Fibroblast of the aortic adventitia (primary cell): ENCODE results near the gene ANXA11. TPM values are rescaled to one million over a fixed set of nuclear protein-coding genes. Genes with fewer than 3 reads are reported as not detected.

Experiments used
- DNase-seq: peaks from one replicate; pipeline ENCODE4 v3.0.0-alpha.2; 2010; ENCODE audit warnings: low read depth
- H3K4me3 ChIP-seq: 2 replicates; pipeline ENCODE4 v1.5.1; 2011; ENCODE audit warnings: low read depth, mild to moderate bottlenecking, control low read depth, low read length, moderate library complexity
- CTCF ChIP-seq: IDR thresholded peaks from 2 replicates; pipeline ENCODE4 v1.5.1; 2011; ENCODE audit warnings: mild to moderate bottlenecking, low read length, control low read depth, inconsistent platforms; ENCODE audit not compliant: insufficient read depth
- total RNA-seq: library from RNA; depleted of rRNA; stranded (reverse); fragments of >200 nt; gene quantifications from 2 replicates; pipeline ENCODE4 v1.2.3, GENCODE V29; 2012; ENCODE audit warnings: low replicate concordance

ANXA11 gene
- total RNA-seq, 1 donor: 153 TPM

- H3K4me3 ChIP-seq: no peak overlapping the region
- no peak for TF ChIP-seq CTCF
- DNase-seq: no peak
Observed at GRCh38 chr10:80157561-80157960, 47.8 kb downstream of the ANXA11 start.

- H3K4me3 ChIP-seq: no peak overlapping the region
- TF ChIP-seq CTCF: no peak
- DNase-seq: no peak
Observed at GRCh38 chr10:80156216-80156615, 49.1 kb downstream of the ANXA11 start.

- H3K4me3 ChIP-seq: no peak overlapping the region
- no peak for TF ChIP-seq CTCF
- no peak for DNase-seq
Observed at GRCh38 chr10:80155696-80156215, 49.6 kb downstream of the ANXA11 start.

DNA sequence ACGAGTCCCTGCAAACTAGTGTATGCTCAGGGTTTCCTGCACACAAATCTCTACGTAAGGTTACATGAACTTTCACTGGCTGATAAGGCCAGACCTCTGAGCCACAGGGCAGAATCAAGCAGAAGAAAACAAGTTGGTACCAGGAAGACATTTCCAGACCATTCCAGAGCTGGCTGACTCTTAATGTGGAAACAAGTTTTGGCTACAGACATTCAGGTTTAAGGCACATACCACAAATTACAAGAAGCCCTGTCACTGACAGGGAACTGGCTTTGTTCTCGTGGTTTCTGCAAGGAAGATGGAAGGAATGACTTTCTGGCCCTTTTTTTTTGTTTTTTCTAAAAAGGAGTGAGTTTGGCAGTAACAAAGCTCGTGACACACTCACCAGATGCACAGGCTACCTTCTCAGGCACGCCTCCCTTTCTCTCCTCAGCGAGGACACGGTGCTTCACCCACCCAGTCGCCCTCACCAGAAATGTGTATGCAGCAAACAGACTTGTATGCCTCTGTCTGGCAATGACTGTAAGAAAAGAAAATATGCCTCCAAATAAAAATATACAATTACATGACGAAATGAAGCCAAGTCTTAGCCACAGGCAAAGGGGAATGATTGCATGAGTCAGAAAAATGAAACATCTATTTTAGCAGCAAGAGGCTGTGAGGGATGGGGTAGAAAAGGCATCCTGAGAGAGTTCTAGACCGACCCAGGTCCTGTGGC is 50.2 kb downstream of the ANXA11 start:
- peak; percentile 99 for DNase-seq
- no peak overlapping the region for H3K4me3 ChIP-seq
- TF ChIP-seq CTCF: no peak

DNA sequence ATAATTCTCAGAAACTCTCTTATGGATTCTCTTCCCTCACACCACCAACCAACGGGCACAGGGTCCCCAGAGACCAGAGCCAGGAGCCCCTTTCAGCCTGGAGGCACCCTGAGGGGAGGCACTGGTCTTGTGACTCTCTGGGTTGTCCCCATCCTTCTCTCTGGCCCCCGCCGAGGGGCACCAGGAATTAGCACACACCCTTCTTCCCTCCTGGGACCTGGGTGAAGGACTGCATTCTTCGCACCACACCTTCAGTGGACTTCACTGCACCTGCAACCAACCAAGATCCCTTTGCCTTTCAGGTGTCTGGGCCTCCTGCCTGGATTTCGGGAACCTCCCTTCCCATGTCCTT is 50.7 kb downstream of the ANXA11 start:
- no peak for DNase-seq
- no peak overlapping the region for H3K4me3 ChIP-seq
- no peak for TF ChIP-seq CTCF

DNA sequence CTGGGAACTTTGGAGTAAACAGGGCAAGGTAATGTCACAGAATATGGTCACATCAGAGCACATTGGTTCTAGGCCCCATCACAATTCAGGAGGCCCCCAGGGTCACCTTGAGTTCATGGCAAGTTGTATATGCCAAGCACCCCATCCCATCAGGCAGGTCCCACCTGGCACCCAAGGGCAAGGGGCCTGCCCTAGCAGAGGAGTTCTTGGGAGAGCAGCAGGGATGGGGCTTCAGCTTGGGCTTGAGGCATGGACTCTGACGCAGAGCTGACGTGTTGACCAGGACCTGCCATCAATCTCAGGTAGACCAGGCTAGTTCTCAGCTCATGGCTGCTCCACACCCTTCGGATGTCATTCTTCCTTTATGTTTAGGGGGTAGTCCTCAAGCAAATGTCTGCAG is 51.9 kb downstream of the ANXA11 start:
- no peak for DNase-seq
- TF ChIP-seq CTCF: no peak
- no peak overlapping the region for H3K4me3 ChIP-seq

- no peak for TF ChIP-seq CTCF
- H3K4me3 ChIP-seq: no peak overlapping the region
- no peak for DNase-seq
Observed at GRCh38 chr10:80152820-80153219, 52.5 kb downstream of the ANXA11 start.
